ENCODE results near the gene HES4.

DNA sequence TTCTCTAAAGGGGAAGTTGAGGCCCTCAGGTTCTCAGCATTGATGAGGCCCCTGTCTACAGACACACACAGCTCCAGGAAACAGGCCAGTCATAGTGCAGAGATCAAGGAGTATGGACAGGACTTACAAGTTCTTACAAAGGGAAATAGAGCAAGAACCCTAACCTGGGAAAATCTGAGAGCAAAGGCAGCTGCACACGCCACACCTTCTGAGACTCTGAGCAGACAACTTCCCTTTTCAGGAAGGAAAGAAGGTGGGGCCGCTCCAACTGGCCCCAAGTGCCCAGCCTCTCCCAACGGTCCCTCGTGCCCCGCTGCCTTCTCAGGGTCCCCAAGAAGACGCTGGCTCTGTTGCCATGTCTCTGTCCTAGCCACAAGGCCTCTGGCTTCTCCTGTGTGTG is 44.4 kb downstream of the HES4 start:
- no peak for TF ChIP-seq FOS (IDR thresholded peaks at IDR 0.05; ENCODE audit: borderline replicate concordance, insufficient read depth, low read length)
- TF ChIP-seq, protein P1, sequence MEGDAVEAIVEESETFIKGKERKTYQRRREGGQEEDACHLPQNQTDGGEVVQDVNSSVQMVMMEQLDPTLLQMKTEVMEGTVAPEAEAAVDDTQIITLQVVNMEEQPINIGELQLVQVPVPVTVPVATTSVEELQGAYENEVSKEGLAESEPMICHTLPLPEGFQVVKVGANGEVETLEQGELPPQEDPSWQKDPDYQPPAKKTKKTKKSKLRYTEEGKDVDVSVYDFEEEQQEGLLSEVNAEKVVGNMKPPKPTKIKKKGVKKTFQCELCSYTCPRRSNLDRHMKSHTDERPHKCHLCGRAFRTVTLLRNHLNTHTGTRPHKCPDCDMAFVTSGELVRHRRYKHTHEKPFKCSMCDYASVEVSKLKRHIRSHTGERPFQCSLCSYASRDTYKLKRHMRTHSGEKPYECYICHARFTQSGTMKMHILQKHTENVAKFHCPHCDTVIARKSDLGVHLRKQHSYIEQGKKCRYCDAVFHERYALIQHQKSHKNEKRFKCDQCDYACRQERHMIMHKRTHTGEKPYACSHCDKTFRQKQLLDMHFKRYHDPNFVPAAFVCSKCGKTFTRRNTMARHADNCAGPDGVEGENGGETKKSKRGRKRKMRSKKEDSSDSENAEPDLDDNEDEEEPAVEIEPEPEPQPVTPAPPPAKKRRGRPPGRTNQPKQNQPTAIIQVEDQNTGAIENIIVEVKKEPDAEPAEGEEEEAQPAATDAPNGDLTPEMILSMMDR (IDR thresholded peaks at IDR 0.05; ENCODE audit: extremely low read depth in 1 of 2, insufficient read depth in 1 of 2, low read depth in 1 of 2, low read length in 2 of 2), result no peak
- TF ChIP-seq MYC (IDR thresholded peaks at IDR 0.05; ENCODE audit: low read depth, low read length), result no peak
- no peak for TF ChIP-seq EZH2 (IDR thresholded peaks at IDR 0.05; ENCODE audit: borderline replicate concordance, low read depth, low read length, severe bottlenecking)
- TF ChIP-seq POLR2A (IDR thresholded peaks at IDR 0.05; ENCODE audit: low read depth, low read length), result no peak
- TF ChIP-seq POLR2AphosphoS5 (IDR thresholded peaks at IDR 0.05; ENCODE audit: insufficient read depth, low read depth, low read length), result no peak
- TF ChIP-seq GATA2 (IDR thresholded peaks at IDR 0.05; ENCODE audit: insufficient read depth, insufficient read length, low read depth, low read length), result no peak
- TF ChIP-seq JUN (IDR thresholded peaks at IDR 0.05; ENCODE audit: borderline replicate concordance, insufficient read depth, insufficient read length, low read depth), result no peak
- TF ChIP-seq, protein P2, sequence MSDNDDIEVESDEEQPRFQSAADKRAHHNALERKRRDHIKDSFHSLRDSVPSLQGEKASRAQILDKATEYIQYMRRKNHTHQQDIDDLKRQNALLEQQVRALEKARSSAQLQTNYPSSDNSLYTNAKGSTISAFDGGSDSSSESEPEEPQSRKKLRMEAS (IDR thresholded peaks at IDR 0.05; ENCODE audit: insufficient read depth, insufficient read length), result no peak
